BLaER1 (cell line): Measurements from ENCODE around the gene ZPLD1.

Experiments used
- H3K27ac ChIP-seq: shearing (Covaris generic); formaldehyde crosslinking; 2 replicates; pipeline ENCODE4 v1.8.1; 2022
- H3K27me3 ChIP-seq: shearing (Covaris generic); formaldehyde crosslinking; 2 replicates; pipeline ENCODE4 v1.8.1; 2022
- H3K36me3 ChIP-seq: shearing (Covaris generic); formaldehyde crosslinking; 2 replicates; pipeline ENCODE4 v1.8.1; 2022
- H3K4me1 ChIP-seq: shearing (Covaris generic); formaldehyde crosslinking; 2 replicates; pipeline ENCODE4 v1.8.1; 2022
- H3K4me2 ChIP-seq: shearing (Covaris generic); formaldehyde crosslinking; 2 replicates; pipeline ENCODE4 v1.8.1; 2022
- H3K4me3 ChIP-seq: shearing (Covaris generic); formaldehyde crosslinking; 2 replicates; pipeline ENCODE4 v1.8.1; 2022
- H3K9ac ChIP-seq: shearing (Covaris generic); formaldehyde crosslinking; 2 replicates; pipeline ENCODE4 v1.8.1; 2022
- H3K9me3 ChIP-seq: shearing (Covaris generic); formaldehyde crosslinking; 2 replicates; pipeline ENCODE4 v1.8.1; 2022
- H4K20me1 ChIP-seq: shearing (Covaris generic); formaldehyde crosslinking; 2 replicates; pipeline ENCODE4 v1.8.1; 2022
- Cebpa-rat ChIP-seq: shearing (Covaris generic); IDR thresholded peaks from 2 replicates; pipeline ENCODE4 v1.8.1; 2022

Gene ZPLD1

GRCh38 chr3:102419786-102420185 lies 15.0 kb upstream of the ZPLD1 start:
- no peak overlapping the region for H3K4me3 ChIP-seq
- H3K27me3 ChIP-seq = no peaks in the 10 kb centered on the region
- no peak overlapping the region for H3K9ac ChIP-seq
- H3K4me2 ChIP-seq = no peak overlapping the region
- no peaks in the 10 kb centered on the region for H3K36me3 ChIP-seq
- H3K9me3 ChIP-seq = no peaks in the 10 kb centered on the region
- H3K27ac ChIP-seq = no peak overlapping the region
- no peak for TF ChIP-seq Cebpa-rat
- no peaks in the 10 kb centered on the region for H3K4me1 ChIP-seq
- no peaks in the 10 kb centered on the region for H4K20me1 ChIP-seq

GRCh38 chr3:102441832-102442231 lies 7.0 kb downstream of the ZPLD1 start:
- no peaks in the 10 kb centered on the region for H4K20me1 ChIP-seq

GRCh38 chr3:102443021-102443420 lies 8.2 kb downstream of the ZPLD1 start:
- H3K27me3 ChIP-seq = no peaks in the 10 kb centered on the region
- no peak overlapping the region for H3K4me3 ChIP-seq
- no peak overlapping the region for H3K9ac ChIP-seq
- H3K9me3 ChIP-seq = no peaks in the 10 kb centered on the region
- no peaks in the 10 kb centered on the region for H3K36me3 ChIP-seq
- no peak overlapping the region for H3K27ac ChIP-seq
- TF ChIP-seq Cebpa-rat = no peak
- no peaks in the 10 kb centered on the region for H3K4me1 ChIP-seq
- no peaks in the 10 kb centered on the region for H4K20me1 ChIP-seq
- H3K4me2 ChIP-seq = no peak overlapping the region

More at GRCh38 chr3:102441832-102442231, 7.0 kb downstream of the ZPLD1 start:
- Histone ChIP-seq H3K4me3 (no peak overlapping the region), H3K27ac (no peak overlapping the region), H3K4me2 (no peak overlapping the region), H3K9me3 (no peaks in the 10 kb centered on the region), H3K9ac (no peak overlapping the region), H3K36me3 (no peaks in the 10 kb centered on the region), H3K27me3 (no peaks in the 10 kb centered on the region), H3K4me1 (no peaks in the 10 kb centered on the region)
- no peak for TF ChIP-seq Cebpa-rat

- Histone ChIP-seq H3K4me2 (no peak overlapping the region), H3K9me3 (no peaks in the 10 kb centered on the region), H3K27ac (no peak overlapping the region), H3K4me3 (no peak overlapping the region), H3K4me1 (no peaks in the 10 kb centered on the region), H3K9ac (no peak overlapping the region), H3K36me3 (no peaks in the 10 kb centered on the region), H4K20me1 (no peaks in the 10 kb centered on the region), H3K27me3 (no peaks in the 10 kb centered on the region)
- no peak for TF ChIP-seq Cebpa-rat
These were observed 9.3 kb downstream of the ZPLD1 start for GRCh38 chr3:102444101-102444500.

GRCh38 chr3:102447272-102447671 lies 12.5 kb downstream of the ZPLD1 start:
- no peaks in the 10 kb centered on the region for H3K27me3 ChIP-seq
- no peaks in the 10 kb centered on the region for H3K4me1 ChIP-seq
- no peaks in the 10 kb centered on the region for H3K9me3 ChIP-seq
- no peaks in the 10 kb centered on the region for H3K36me3 ChIP-seq
- H3K4me3 ChIP-seq = no peak overlapping the region
- no peak overlapping the region for H3K4me2 ChIP-seq
- TF ChIP-seq Cebpa-rat = no peak
- H3K27ac ChIP-seq = no peak overlapping the region
- H4K20me1 ChIP-seq = no peaks in the 10 kb centered on the region
- no peak overlapping the region for H3K9ac ChIP-seq

GRCh38 chr3:102449341-102449740 lies 14.5 kb downstream of the ZPLD1 start:
- Histone ChIP-seq H3K4me1 (no peaks in the 10 kb centered on the region), H3K4me2 (no peak overlapping the region), H4K20me1 (no peaks in the 10 kb centered on the region), H3K9me3 (no peaks in the 10 kb centered on the region), H3K4me3 (no peak overlapping the region), H3K27ac (no peak overlapping the region), H3K36me3 (no peaks in the 10 kb centered on the region), H3K27me3 (no peaks in the 10 kb centered on the region), H3K9ac (no peak overlapping the region)
- no peak for TF ChIP-seq Cebpa-rat

- H3K4me3 ChIP-seq = no peak overlapping the region
- no peak overlapping the region for H3K4me2 ChIP-seq
These were observed 15.1 kb downstream of the ZPLD1 start for GRCh38 chr3:102449930-102450329.

GRCh38 chr3:102450976-102451375 lies 16.2 kb downstream of the ZPLD1 start:
- H3K4me3 ChIP-seq = no peak overlapping the region
- no peaks in the 10 kb centered on the region for H3K27me3 ChIP-seq
- TF ChIP-seq Cebpa-rat = no peak
- no peaks in the 10 kb centered on the region for H3K36me3 ChIP-seq
- H3K9me3 ChIP-seq = no peaks in the 10 kb centered on the region
- H3K4me2 ChIP-seq = no peak overlapping the region
- no peaks in the 10 kb centered on the region for H3K4me1 ChIP-seq
- no peak overlapping the region for H3K27ac ChIP-seq
- no peak overlapping the region for H3K9ac ChIP-seq
- no peaks in the 10 kb centered on the region for H4K20me1 ChIP-seq

More at GRCh38 chr3:102449930-102450329, 15.1 kb downstream of the ZPLD1 start:
- no peaks in the 10 kb centered on the region for H4K20me1 ChIP-seq
- no peaks in the 10 kb centered on the region for H3K9me3 ChIP-seq
- TF ChIP-seq Cebpa-rat = no peak
- no peak overlapping the region for H3K27ac ChIP-seq
- H3K27me3 ChIP-seq = no peaks in the 10 kb centered on the region
- H3K9ac ChIP-seq = no peak overlapping the region
- no peaks in the 10 kb centered on the region for H3K4me1 ChIP-seq
- no peaks in the 10 kb centered on the region for H3K36me3 ChIP-seq

- no peaks in the 10 kb centered on the region for H4K20me1 ChIP-seq
- H3K4me2 ChIP-seq = no peak overlapping the region
- TF ChIP-seq Cebpa-rat = no peak
These were observed 16.7 kb downstream of the ZPLD1 start for GRCh38 chr3:102451543-102451942.

GRCh38 chr3:102454181-102454580 lies 19.4 kb downstream of the ZPLD1 start:
- H3K27ac ChIP-seq = no peak overlapping the region
- H4K20me1 ChIP-seq = no peaks in the 10 kb centered on the region
- no peak overlapping the region for H3K4me3 ChIP-seq
- H3K9me3 ChIP-seq = no peaks in the 10 kb centered on the region
- no peak for TF ChIP-seq Cebpa-rat
- H3K27me3 ChIP-seq = no peaks in the 10 kb centered on the region
- no peaks in the 10 kb centered on the region for H3K4me1 ChIP-seq
- H3K9ac ChIP-seq = no peak overlapping the region
- no peak overlapping the region for H3K4me2 ChIP-seq
- no peaks in the 10 kb centered on the region for H3K36me3 ChIP-seq

More at GRCh38 chr3:102451543-102451942, 16.7 kb downstream of the ZPLD1 start:
- no peak overlapping the region for H3K9ac ChIP-seq
- no peaks in the 10 kb centered on the region for H3K27me3 ChIP-seq
- H3K27ac ChIP-seq = no peak overlapping the region
- H3K4me3 ChIP-seq = no peak overlapping the region
- H3K4me1 ChIP-seq = no peaks in the 10 kb centered on the region
- H3K9me3 ChIP-seq = no peaks in the 10 kb centered on the region
- no peaks in the 10 kb centered on the region for H3K36me3 ChIP-seq

- Histone ChIP-seq H3K36me3 (no peaks in the 10 kb centered on the region), H3K9ac (no peak overlapping the region), H3K4me1 (no peaks in the 10 kb centered on the region), H3K4me2 (no peak overlapping the region), H3K27ac (no peak overlapping the region), H4K20me1 (no peaks in the 10 kb centered on the region), H3K4me3 (no peak overlapping the region), H3K9me3 (no peaks in the 10 kb centered on the region), H3K27me3 (no peaks in the 10 kb centered on the region)
- no peak for TF ChIP-seq Cebpa-rat
These were observed 22.8 kb downstream of the ZPLD1 start for GRCh38 chr3:102457644-102458043.
